OCI-LY7 (cell line): ENCODE measurements around the gene ATP1B3. TPM values are rescaled to one million over a fixed set of nuclear protein-coding genes. Genes with fewer than 3 reads are reported as not detected.

Experiments
- BruUV-seq: library from RNA; stranded (reverse); fragments of 400-500 nt; replicated peaks from 2 replicates; lab custom pipeline; 2021; lab: Mats Ljungman, UMichigan
- CTCF ChIA-PET: fragments of 300-600 bp; sonication (Branson Sonifier 250); formaldehyde crosslinking; loops from one replicate; lab custom pipeline; 2022; ENCODE audit warnings: antibody characterized with exemption; ENCODE audit not compliant: unreplicated experiment; lab: Charles Lee
- POLR2A ChIA-PET: fragments of 300-600 bp; sonication (Branson Sonifier 250); formaldehyde crosslinking; loops from one replicate; lab custom pipeline; 2022; ENCODE audit warnings: antibody characterized with exemption; lab: Charles Lee
- DNase-seq: peaks from one replicate; pipeline ENCODE4 v3.0.0-alpha.2; 2015; ENCODE audit warnings: low spot score
- H2AFZ ChIP-seq: fragments of 200-600 bp; sonication (generic), shearing (Covaris generic); 2 replicates; pipeline ENCODE4 v1.6.1; 2014; ENCODE audit warnings: mild to moderate bottlenecking, antibody characterized with exemption, low read length, moderate library complexity
- H3K27ac ChIP-seq: fragments of 200-600 bp; sonication (generic); 2 replicates; pipeline ENCODE4 v1.5.1; 2014; ENCODE audit warnings: mixed run types, low read depth, mild to moderate bottlenecking, moderate library complexity, low read length, inconsistent platforms; ENCODE audit not compliant: poor library complexity, severe bottlenecking
- H3K36me3 ChIP-seq: fragments of 200-600 bp; sonication (generic); 2 replicates; pipeline ENCODE4 v1.6.1; 2014; ENCODE audit warnings: mild to moderate bottlenecking, antibody characterized with exemption, low read length, moderate library complexity, mixed read lengths; ENCODE audit not compliant: insufficient read depth
- H3K4me1 ChIP-seq: fragments of 200-600 bp; sonication (generic); 2 replicates; pipeline ENCODE4 v1.5.1; 2014; ENCODE audit warnings: mild to moderate bottlenecking, low read length; ENCODE audit not compliant: insufficient read depth, poor library complexity, severe bottlenecking
- H3K4me2 ChIP-seq: fragments of 200-600 bp; sonication (generic); 2 replicates; pipeline ENCODE4 v1.6.1; 2014; ENCODE audit warnings: mild to moderate bottlenecking, low read length
- H3K4me3 ChIP-seq: fragments of 200-600 bp; sonication (generic); 2 replicates; pipeline ENCODE4 v1.5.1; 2014; ENCODE audit warnings: mild to moderate bottlenecking, low read depth, low read length; ENCODE audit not compliant: poor library complexity, severe bottlenecking
- H3K79me2 ChIP-seq: fragments of 200-600 bp; sonication (generic); 2 replicates; pipeline ENCODE4 v1.6.1; 2016; ENCODE audit warnings: low read depth, mild to moderate bottlenecking, low read length, moderate library complexity, mixed read lengths; ENCODE audit not compliant: insufficient read depth
- H3K9me2 ChIP-seq: fragments of 200-600 bp; sonication (generic); 2 replicates; pipeline ENCODE4 v1.6.1; 2016; ENCODE audit warnings: mild to moderate bottlenecking, low read length, mixed read lengths; ENCODE audit not compliant: insufficient read depth
- H3K9me3 ChIP-seq: fragments of 200-600 bp; sonication (generic); 2 replicates; pipeline ENCODE4 v1.6.1; 2014; ENCODE audit warnings: mild to moderate bottlenecking, mixed run types, low read length, mixed read lengths
- H4K20me1 ChIP-seq: fragments of 200-600 bp; sonication (generic); 2 replicates; pipeline ENCODE4 v1.6.1; 2014; ENCODE audit warnings: mild to moderate bottlenecking, antibody characterized with exemption, low read length, moderate library complexity, mixed read lengths; ENCODE audit not compliant: insufficient read depth
- EZH2phosphoT487 ChIP-seq: fragments of 200-600 bp; sonication (generic); IDR thresholded peaks from 2 replicates; pipeline ENCODE4 v1.6.1; 2018; ENCODE audit warnings: low read depth, borderline replicate concordance, mild to moderate bottlenecking, mixed run types, antibody characterized with exemption, low read length, moderate library complexity, mixed read lengths
- intact Hi-C: fragments of 100-400 bp; cut with micrococcal nuclease; formaldehyde crosslinking; loops from one replicate; pipeline ENCODE4 v1.10.0; 2022; ENCODE audit not compliant: unreplicated experiment
- total RNA-seq, 2 experiments: library from RNA; depleted of rRNA in 1 of 2; stranded (reverse); fragments of >200 nt in 1 of 2; shearing (Covaris generic) in 1 of 2; gene quantifications; 2 replicates each; pipeline ENCODE4 v1.2.3, GENCODE V29; 2014 to 2022
- TF ChIP-seq, protein P1 (sequence below): fragments of 200-600 bp; sonication (generic); conservative IDR thresholded peaks from 2 replicates; pipeline ENCODE4 v1.5.1; 2014; ENCODE audit warnings: mild to moderate bottlenecking, antibody characterized with exemption, low read length, moderate library complexity, mixed read lengths

ATP1B3 gene
- total RNA-seq, 2 experiments from 2014 or later = 53.8 to 133 TPM

DNA sequence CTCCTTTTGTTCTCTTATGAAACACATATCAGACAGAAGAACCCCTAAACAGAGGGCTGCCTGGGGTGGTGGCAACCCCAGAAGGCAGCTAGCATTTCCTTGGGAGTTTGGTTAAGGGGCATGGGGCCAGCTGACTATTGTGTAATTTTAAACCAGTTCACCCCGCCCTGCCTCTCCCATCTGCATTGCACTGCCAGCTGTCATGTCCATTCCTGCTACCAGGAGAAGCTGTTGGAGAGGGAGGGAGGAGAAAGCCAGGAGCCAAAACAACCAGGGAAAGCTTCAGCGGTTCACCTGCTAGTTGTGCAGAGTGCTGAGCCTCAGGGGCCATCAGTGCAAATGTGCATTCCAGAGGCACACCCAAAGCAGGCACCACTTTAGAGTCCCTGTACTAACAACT lies 47.6 kb upstream of the ATP1B3 start:
- no peak overlapping the region for H3K4me2 ChIP-seq
- ChIA-PET POLR2A (interaction anchor here (1.2 kb wide), 1 partner anchor 36 kb away, joined by 3 read pairs; no protein-coding TSS in a partner anchor), CTCF (no interaction called here)

DNA sequence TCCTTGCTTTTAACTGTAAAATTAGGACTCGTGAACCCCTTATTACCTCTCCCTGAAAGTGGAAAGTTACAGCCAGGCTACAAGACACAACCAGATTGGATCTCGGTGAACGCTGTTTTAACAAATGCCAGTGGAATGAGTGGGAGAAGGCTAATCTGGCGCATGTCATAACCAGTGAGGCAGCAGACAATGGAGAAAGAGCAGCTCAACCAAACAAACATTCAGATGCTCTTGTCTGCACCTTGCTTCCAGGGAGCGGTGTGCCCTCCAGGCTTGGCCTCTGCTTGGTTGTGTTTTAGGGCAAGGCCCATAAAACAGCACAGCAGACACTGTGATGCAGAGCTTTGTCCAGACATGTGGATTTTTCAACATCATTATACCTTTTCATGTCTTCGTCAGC lies 45.9 kb upstream of the ATP1B3 start:
- no peak overlapping the region for H3K27ac ChIP-seq
- intact Hi-C loops = loop anchor here (10.0 kb wide), 1 partner anchor 414 kb away; no protein-coding TSS in a partner anchor
- POLR2A ChIA-PET = interaction anchor here (0.7 kb wide), 1 partner anchor 291 kb away, joined by 3 read pairs; no protein-coding TSS in a partner anchor

More for the DNA sequence above, 47.6 kb upstream of the ATP1B3 start:
- H3K9me3 ChIP-seq = no peaks in the 10 kb centered on the region
- intact Hi-C loops = no loop called here
- H3K36me3 ChIP-seq = no peaks in the 10 kb centered on the region
- H2AFZ ChIP-seq = no peak overlapping the region
- no peaks in the 10 kb centered on the region for H3K79me2 ChIP-seq
- no TSS peak for BruUV-seq
- no peaks in the 10 kb centered on the region for H3K9me2 ChIP-seq
- no peak overlapping the region for H3K4me3 ChIP-seq
- no peaks in the 10 kb centered on the region for H4K20me1 ChIP-seq
- no peak for DNase-seq
- no peaks in the 10 kb centered on the region for H3K4me1 ChIP-seq
- H3K27ac ChIP-seq = no peak overlapping the region
- TF ChIP-seq EZH2phosphoT487 = no peak
- TF ChIP-seq, protein P1, sequence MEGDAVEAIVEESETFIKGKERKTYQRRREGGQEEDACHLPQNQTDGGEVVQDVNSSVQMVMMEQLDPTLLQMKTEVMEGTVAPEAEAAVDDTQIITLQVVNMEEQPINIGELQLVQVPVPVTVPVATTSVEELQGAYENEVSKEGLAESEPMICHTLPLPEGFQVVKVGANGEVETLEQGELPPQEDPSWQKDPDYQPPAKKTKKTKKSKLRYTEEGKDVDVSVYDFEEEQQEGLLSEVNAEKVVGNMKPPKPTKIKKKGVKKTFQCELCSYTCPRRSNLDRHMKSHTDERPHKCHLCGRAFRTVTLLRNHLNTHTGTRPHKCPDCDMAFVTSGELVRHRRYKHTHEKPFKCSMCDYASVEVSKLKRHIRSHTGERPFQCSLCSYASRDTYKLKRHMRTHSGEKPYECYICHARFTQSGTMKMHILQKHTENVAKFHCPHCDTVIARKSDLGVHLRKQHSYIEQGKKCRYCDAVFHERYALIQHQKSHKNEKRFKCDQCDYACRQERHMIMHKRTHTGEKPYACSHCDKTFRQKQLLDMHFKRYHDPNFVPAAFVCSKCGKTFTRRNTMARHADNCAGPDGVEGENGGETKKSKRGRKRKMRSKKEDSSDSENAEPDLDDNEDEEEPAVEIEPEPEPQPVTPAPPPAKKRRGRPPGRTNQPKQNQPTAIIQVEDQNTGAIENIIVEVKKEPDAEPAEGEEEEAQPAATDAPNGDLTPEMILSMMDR = no peak

DNA sequence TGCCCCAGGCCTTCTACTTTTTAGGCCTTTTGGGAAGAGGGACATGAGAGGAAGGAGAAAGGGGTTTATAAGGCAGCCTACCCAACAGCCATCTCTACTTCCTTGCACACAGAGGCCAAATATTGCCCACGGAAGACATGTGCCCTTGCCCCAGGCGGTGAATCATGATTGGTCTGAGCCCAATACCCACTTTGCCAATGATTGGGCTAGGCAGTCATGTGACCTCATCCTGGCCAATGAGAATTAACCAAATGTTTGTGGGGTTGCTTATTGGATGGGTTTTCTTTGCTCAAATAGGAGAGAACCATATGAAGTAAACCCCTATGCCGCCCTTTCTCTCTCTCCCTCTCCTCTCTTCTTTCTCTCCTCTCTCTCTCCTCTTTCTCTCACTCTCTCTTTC lies 42.2 kb upstream of the ATP1B3 start:
- H3K27ac ChIP-seq = no peak overlapping the region
- no peaks in the 10 kb centered on the region for H3K36me3 ChIP-seq
- H3K4me2 ChIP-seq = no peak overlapping the region
- POLR2A ChIA-PET = no interaction called here
- intact Hi-C loops = loop anchor here (10.0 kb wide), 1 partner anchor 411 kb away; no protein-coding TSS in a partner anchor
- H3K4me1 ChIP-seq = no peaks in the 10 kb centered on the region
- H3K79me2 ChIP-seq = no peaks in the 10 kb centered on the region
- H3K9me3 ChIP-seq = no peaks in the 10 kb centered on the region
- CTCF ChIA-PET = no interaction called here
- no peaks in the 10 kb centered on the region for H4K20me1 ChIP-seq
- no peak overlapping the region for H3K4me3 ChIP-seq
- no peak for DNase-seq
- no TSS peak for BruUV-seq
- TF ChIP-seq, protein P1 = no peak
- no peak for TF ChIP-seq EZH2phosphoT487
- H3K9me2 ChIP-seq = no peaks in the 10 kb centered on the region
- H2AFZ ChIP-seq = no peak overlapping the region

More for the DNA sequence above, 45.9 kb upstream of the ATP1B3 start:
- DNase-seq = no peak
- H3K9me2 ChIP-seq = no peaks in the 10 kb centered on the region
- H3K4me1 ChIP-seq = no peaks in the 10 kb centered on the region
- no peaks in the 10 kb centered on the region for H4K20me1 ChIP-seq
- CTCF ChIA-PET = no interaction called here
- TF ChIP-seq, protein P1 = no peak
- no peak for TF ChIP-seq EZH2phosphoT487
- H3K4me3 ChIP-seq = no peak overlapping the region
- H3K4me2 ChIP-seq = no peak overlapping the region
- no peak overlapping the region for H2AFZ ChIP-seq
- no peaks in the 10 kb centered on the region for H3K9me3 ChIP-seq
- no peaks in the 10 kb centered on the region for H3K36me3 ChIP-seq
- BruUV-seq = no TSS peak
- no peaks in the 10 kb centered on the region for H3K79me2 ChIP-seq
